ENCODE measurements around the gene DYNC1I1. TPM values are rescaled to one million over a fixed set of nuclear protein-coding genes. Genes with fewer than 3 reads are reported as not detected.

Gene DYNC1I1
- polyA plus RNA-seq, 1 of the 3 experiments (the other 2 are of a cell fraction), result 0.05 TPM

DNA sequence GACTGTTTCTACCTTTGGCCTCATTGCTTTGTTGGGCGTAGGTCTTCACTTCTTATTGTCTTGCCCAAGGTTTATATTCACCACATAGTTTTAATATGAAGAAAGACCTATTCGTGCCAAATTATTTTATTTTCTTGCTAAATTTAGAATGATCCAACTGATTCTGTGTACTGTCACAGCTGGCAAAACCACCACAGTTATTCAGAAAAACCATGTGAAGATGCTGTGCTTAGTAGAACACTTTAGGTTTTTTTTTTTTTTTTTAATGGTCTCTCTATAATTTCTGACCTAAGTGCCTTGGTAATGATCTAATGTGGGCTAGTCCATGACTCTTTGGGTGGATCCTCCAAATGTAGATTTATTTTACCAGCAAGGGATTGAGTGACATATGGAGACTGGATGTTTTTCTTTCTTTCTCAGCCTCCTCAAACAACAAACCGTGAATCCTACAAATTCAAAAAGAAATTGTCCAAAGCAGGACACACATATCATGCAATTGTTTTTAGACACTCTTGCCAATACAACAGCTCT, 243.8 kb downstream of the DYNC1I1 start:
- Histone ChIP-seq H3K9me3 (no peaks in the 10 kb centered on the region), H3K9me2 (no peaks in the 10 kb centered on the region), H3K79me2 (ENCODE audit: insufficient read depth) (no peaks in the 10 kb centered on the region), H3K9ac (no peak overlapping the region), H3K4me2 (no peak overlapping the region), H3F3A (replicated peaks; ENCODE audit: insufficient read depth) (no peaks in the 10 kb centered on the region), H3K4me3 (ENCODE audit: low read depth in 2 of 2, low read length in 1 of 2) (no peak overlapping the region), H3K4me1 (ENCODE audit: control insufficient read depth in 1 of 2, insufficient read depth in 2 of 2, low read depth in 1 of 2, low read length in 1 of 2) (no peaks in the 10 kb centered on the region; a peak in 1 of 4 replicates), H3K27ac (ENCODE audit: low read depth in 2 of 2, low read length in 1 of 2) (no peak overlapping the region), H3K27me3 (ENCODE audit: insufficient read depth) (no peaks in the 10 kb centered on the region), H2AFZ (ENCODE audit: low read depth) (no peak overlapping the region), H4K20me1 (ENCODE audit: insufficient read depth) (no peaks in the 10 kb centered on the region), H3K36me3 (replicated peaks in 1 of 2; ENCODE audit: control insufficient read depth in 1 of 2, insufficient read depth in 2 of 2, low read length in 1 of 2) (no peaks in the 10 kb centered on the region)
- TF ChIP-seq NRF1 (IDR thresholded peaks at IDR 0.05; ENCODE audit: low read depth, low read length) (no peak), JUND (IDR thresholded peaks at IDR 0.05) (no peak), RAD21 (IDR thresholded peaks at IDR 0.05; ENCODE audit: low read length) (no peak), RCOR1 (IDR thresholded peaks at IDR 0.05; ENCODE audit: low read length) (no peak), RFX5 (IDR thresholded peaks at IDR 0.05; ENCODE audit: low read length) (no peak), EP300 (IDR thresholded peaks at IDR 0.05; ENCODE audit: borderline replicate concordance in 1 of 2, low read depth in 1 of 2, low read length in 1 of 2) (no peak), TAF1 (IDR thresholded peaks at IDR 0.05; ENCODE audit: borderline replicate concordance, low read depth, low read length) (no peak)
- TF ChIP-seq, protein P1, sequence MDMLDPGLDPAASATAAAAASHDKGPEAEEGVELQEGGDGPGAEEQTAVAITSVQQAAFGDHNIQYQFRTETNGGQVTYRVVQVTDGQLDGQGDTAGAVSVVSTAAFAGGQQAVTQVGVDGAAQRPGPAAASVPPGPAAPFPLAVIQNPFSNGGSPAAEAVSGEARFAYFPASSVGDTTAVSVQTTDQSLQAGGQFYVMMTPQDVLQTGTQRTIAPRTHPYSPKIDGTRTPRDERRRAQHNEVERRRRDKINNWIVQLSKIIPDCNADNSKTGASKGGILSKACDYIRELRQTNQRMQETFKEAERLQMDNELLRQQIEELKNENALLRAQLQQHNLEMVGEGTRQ (IDR thresholded peaks at IDR 0.05; ENCODE audit: borderline replicate concordance, low read depth, low read length), result no peak
- POLR2A ChIA-PET, result no interaction called here
- 24% methylated on average over 3 of the region's 3 CpGs for WGBS (ENCODE audit: low lambda C conversion rate)
- CTCF ChIA-PET, result interaction anchor here (1.2 to 2.5 kb wide), 2 partner anchors 11 to 99 kb away, joined by 4 to 11 read pairs; no protein-coding TSS in a partner anchor
- no peak for DNase-seq

DNA sequence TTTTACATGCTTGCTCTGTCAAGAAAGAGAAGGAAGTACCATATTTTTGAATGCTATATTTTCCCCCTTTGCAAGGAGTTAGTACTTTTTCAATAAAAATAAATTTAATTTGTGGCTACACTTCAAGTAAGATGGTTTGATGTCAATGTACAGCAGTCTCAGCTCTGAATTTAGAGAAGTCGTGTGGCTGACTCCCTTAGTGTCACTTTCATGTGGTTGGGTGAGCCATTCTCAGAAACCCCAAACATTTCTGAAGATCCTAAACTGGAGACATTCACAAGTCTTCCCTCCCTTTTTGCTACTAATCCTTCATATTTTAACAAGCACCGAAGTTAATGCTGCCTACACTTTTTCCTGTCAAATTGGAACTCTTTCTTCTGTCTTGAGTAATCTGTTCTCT, 244.4 kb downstream of the DYNC1I1 start:
- DNase-seq, result no peak
- no peak overlapping the region for H3K4me3 ChIP-seq (ENCODE audit: low read depth in 2 of 2, low read length in 1 of 2)
- no peak overlapping the region for H3K27ac ChIP-seq (ENCODE audit: low read depth in 2 of 2, low read length in 1 of 2)
- TF ChIP-seq, protein P2, sequence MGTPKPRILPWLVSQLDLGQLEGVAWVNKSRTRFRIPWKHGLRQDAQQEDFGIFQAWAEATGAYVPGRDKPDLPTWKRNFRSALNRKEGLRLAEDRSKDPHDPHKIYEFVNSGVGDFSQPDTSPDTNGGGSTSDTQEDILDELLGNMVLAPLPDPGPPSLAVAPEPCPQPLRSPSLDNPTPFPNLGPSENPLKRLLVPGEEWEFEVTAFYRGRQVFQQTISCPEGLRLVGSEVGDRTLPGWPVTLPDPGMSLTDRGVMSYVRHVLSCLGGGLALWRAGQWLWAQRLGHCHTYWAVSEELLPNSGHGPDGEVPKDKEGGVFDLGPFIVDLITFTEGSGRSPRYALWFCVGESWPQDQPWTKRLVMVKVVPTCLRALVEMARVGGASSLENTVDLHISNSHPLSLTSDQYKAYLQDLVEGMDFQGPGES (IDR thresholded peaks at IDR 0.05; ENCODE audit: low read depth, low read length), result no peak
- TF ChIP-seq, protein P3, sequence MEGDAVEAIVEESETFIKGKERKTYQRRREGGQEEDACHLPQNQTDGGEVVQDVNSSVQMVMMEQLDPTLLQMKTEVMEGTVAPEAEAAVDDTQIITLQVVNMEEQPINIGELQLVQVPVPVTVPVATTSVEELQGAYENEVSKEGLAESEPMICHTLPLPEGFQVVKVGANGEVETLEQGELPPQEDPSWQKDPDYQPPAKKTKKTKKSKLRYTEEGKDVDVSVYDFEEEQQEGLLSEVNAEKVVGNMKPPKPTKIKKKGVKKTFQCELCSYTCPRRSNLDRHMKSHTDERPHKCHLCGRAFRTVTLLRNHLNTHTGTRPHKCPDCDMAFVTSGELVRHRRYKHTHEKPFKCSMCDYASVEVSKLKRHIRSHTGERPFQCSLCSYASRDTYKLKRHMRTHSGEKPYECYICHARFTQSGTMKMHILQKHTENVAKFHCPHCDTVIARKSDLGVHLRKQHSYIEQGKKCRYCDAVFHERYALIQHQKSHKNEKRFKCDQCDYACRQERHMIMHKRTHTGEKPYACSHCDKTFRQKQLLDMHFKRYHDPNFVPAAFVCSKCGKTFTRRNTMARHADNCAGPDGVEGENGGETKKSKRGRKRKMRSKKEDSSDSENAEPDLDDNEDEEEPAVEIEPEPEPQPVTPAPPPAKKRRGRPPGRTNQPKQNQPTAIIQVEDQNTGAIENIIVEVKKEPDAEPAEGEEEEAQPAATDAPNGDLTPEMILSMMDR (IDR thresholded peaks at IDR 0.05), result no peak
- no peak for TF ChIP-seq EP300 (IDR thresholded peaks at IDR 0.05; ENCODE audit: borderline replicate concordance in 1 of 2, low read depth in 1 of 2, low read length in 1 of 2)
- TF ChIP-seq FOXM1 (IDR thresholded peaks at IDR 0.05; ENCODE audit: low read depth), result no peak
- no peaks in the 10 kb centered on the region for H4K20me1 ChIP-seq (ENCODE audit: insufficient read depth)
- H3K36me3 ChIP-seq (replicated peaks in 1 of 2; ENCODE audit: control insufficient read depth in 1 of 2, insufficient read depth in 2 of 2, low read length in 1 of 2), result no peaks in the 10 kb centered on the region
- H3K4me2 ChIP-seq, result no peak overlapping the region
- POLR2A ChIA-PET, result no interaction called here
- no peaks in the 10 kb centered on the region; a peak in 1 of 4 replicates for H3K4me1 ChIP-seq (ENCODE audit: control insufficient read depth in 1 of 2, insufficient read depth in 2 of 2, low read depth in 1 of 2, low read length in 1 of 2)
- H3K27me3 ChIP-seq (ENCODE audit: insufficient read depth), result no peaks in the 10 kb centered on the region
- no peak overlapping the region for H3K9ac ChIP-seq
- CTCF ChIA-PET, result no interaction called here
- H3K79me2 ChIP-seq (ENCODE audit: insufficient read depth), result no peaks in the 10 kb centered on the region
- no peaks in the 10 kb centered on the region for H3K9me2 ChIP-seq
- no peak overlapping the region for H2AFZ ChIP-seq (ENCODE audit: low read depth)
- H3K9me3 ChIP-seq, result no peaks in the 10 kb centered on the region
- no peaks in the 10 kb centered on the region for H3F3A ChIP-seq (replicated peaks; ENCODE audit: insufficient read depth)
- WGBS (ENCODE audit: low lambda C conversion rate), result 30% methylated on average over 2 of the region's 2 CpGs
